Right cardiac atrium (tissue), 5 donors: ENCODE measurements around the gene METTL21C. TPM values are rescaled to one million over a fixed set of nuclear protein-coding genes. Genes with fewer than 3 reads are reported as not detected.

Experiments
- ATAC-seq, 2 donors: fragments of 200-7000 bp; cut with Tn5 transposase; one replicate each; pipeline versions ENCODE4 v1.8.0 to v1.9.1; 2020; ENCODE audit warnings: moderate library complexity in 2 of 2, mild to moderate bottlenecking in 1 of 2
- DNase-seq, 3 donors: peaks; one replicate each; pipeline ENCODE4 v3.0.0-alpha.2; 2020
- H3K27ac ChIP-seq: one replicate; pipeline ENCODE4 v1.5.1; 2013; ENCODE audit warnings: mild to moderate bottlenecking, low read length, control low read depth, moderate library complexity
- H3K27me3 ChIP-seq: one replicate; pipeline ENCODE4 v1.6.1; 2013; ENCODE audit not compliant: control insufficient read depth, insufficient read depth
- H3K4me1 ChIP-seq: one replicate; pipeline ENCODE4 v1.6.1; 2013; ENCODE audit warnings: low read length; ENCODE audit not compliant: control insufficient read depth, insufficient read depth
- H3K4me3 ChIP-seq: one replicate; pipeline ENCODE4 v1.5.1; 2013; ENCODE audit warnings: low read length, control low read depth
- H3K9me3 ChIP-seq: one replicate; pipeline ENCODE4 v1.6.1; 2013; ENCODE audit warnings: low read length; ENCODE audit not compliant: control insufficient read depth
- WGBS: extraction: QIAGEN DNeasy Blood & Tissue Kit; methylation state at CpG from one replicate; pipeline ENCODE4 v1.1.7; 2013; 5-methylcytosine and 5-hydroxymethylcytosine counted together
- intact Hi-C, 4 donors: fragments of 100-400 bp; cut with DNase I; formaldehyde crosslinking; loops; one replicate each; pipeline versions ENCODE4 v1.11.0 to v1.14.0; 2022 to 2023
- long read RNA-seq, 4 donors: library from polyadenylated mRNA; unstranded; transcript quantifications; one replicate each; pipeline ENCODE4 v2.0.0, GENCODE V29; 2020 to 2021
- polyA plus RNA-seq: library from polyadenylated mRNA; stranded (reverse); fragments of 200-250 nt; gene quantifications from one replicate; pipeline ENCODE4 v1.2.3, GENCODE V29; 2013
- total RNA-seq, 4 donors: library from RNA; stranded (reverse); fragmentation: NEBNext Ultra II Directional; extraction: Animal tissue kit (Norgen Biotek cat#: 25700); gene quantifications; one replicate each; pipeline ENCODE4 v1.2.1, GENCODE V29; 2021
- donor health status: healthy with polysubstance abuse.
- donor health status: DM: no; HTN: yes; CAD: no.
- donor health status: DM: no; HTN: no; CAD: no.
- donor health status: DM: no; HTN: yes; CAD: no; lungs with severe emphysema.
- donor health status: DM: yes; HTN: yes; CAD: no.

Gene METTL21C
- total RNA-seq: not detected
- polyA plus RNA-seq: not detected
- long read RNA-seq, donor 1: 0 reads
- long read RNA-seq, donor 2: 0 reads
- long read RNA-seq, donor 3: 0 reads
- long read RNA-seq, donor 4: 0 reads

GRCh38 chr13:102694937-102695336 lies at the start of gene METTL21C:
METTL21C (minus strand) TSS chr13:102695044; CDS start chr13:102694498, 546 bp downstream.
- 81% methylated on average over 6 of the region's 6 CpGs for WGBS
- H3K27me3 ChIP-seq: no peaks in the 10 kb centered on the region
- H3K4me1 ChIP-seq: no peaks in the 10 kb centered on the region
- H3K9me3 ChIP-seq: no peaks in the 10 kb centered on the region
- no peak within 1 kb of the TSS for H3K27ac ChIP-seq
- no peak for ATAC-seq
- no peak within 1 kb of the TSS for H3K4me3 ChIP-seq
- no peak for DNase-seq
- intact Hi-C loops: no loop called here

- Histone ChIP-seq H3K9me3 (no peaks in the 10 kb centered on the region), H3K4me1 (no peaks in the 10 kb centered on the region)
- no peak for DNase-seq
Measured at GRCh38 chr13:102742506-102742905, 47.7 kb upstream of the METTL21C start.

GRCh38 chr13:102742101-102742500 lies 47.3 kb upstream of the METTL21C start:
- no peak for DNase-seq
- WGBS: 57% methylated on average over 1 of the region's 1 CpG

More at GRCh38 chr13:102742506-102742905, 47.7 kb upstream of the METTL21C start:
- no peaks in the 10 kb centered on the region for H3K27me3 ChIP-seq
- no peak for ATAC-seq
- intact Hi-C loops: no loop called here
- H3K27ac ChIP-seq: no peak overlapping the region
- H3K4me3 ChIP-seq: no peak overlapping the region

GRCh38 chr13:102729560-102730270 lies 34.9 kb upstream of the METTL21C start:
- WGBS: 35% methylated on average over 8 of the region's 8 CpGs
- no peaks in the 10 kb centered on the region for H3K27me3 ChIP-seq
- ATAC-seq (peak; percentile 31 to 43), DNase-seq (no peak)
- H3K9me3 ChIP-seq: no peaks in the 10 kb centered on the region
- no peaks in the 10 kb centered on the region for H3K4me1 ChIP-seq
- H3K4me3 ChIP-seq: peak overlapping the region; percentile 3
- intact Hi-C loops: loop anchor here in 1 of 4 donors (10.0 kb wide), 1 partner anchor 145 kb away; no protein-coding TSS in a partner anchor
- no peak overlapping the region for H3K27ac ChIP-seq

More at GRCh38 chr13:102742101-102742500, 47.3 kb upstream of the METTL21C start:
- no peak for ATAC-seq
- H3K9me3 ChIP-seq: no peaks in the 10 kb centered on the region
- H3K4me1 ChIP-seq: no peaks in the 10 kb centered on the region
- no peak overlapping the region for H3K27ac ChIP-seq
- intact Hi-C loops: no loop called here
- H3K4me3 ChIP-seq: no peak overlapping the region
- no peaks in the 10 kb centered on the region for H3K27me3 ChIP-seq

GRCh38 chr13:102726430-102726829 lies 31.6 kb upstream of the METTL21C start:
- Histone ChIP-seq H3K4me1 (no peaks in the 10 kb centered on the region), H3K27me3 (no peaks in the 10 kb centered on the region), H3K9me3 (no peaks in the 10 kb centered on the region), H3K27ac (no peak overlapping the region), H3K4me3 (no peak overlapping the region)
- ATAC-seq (no peak), DNase-seq (no peak)
- intact Hi-C loops: loop anchor here in 1 of 4 donors (10.0 kb wide), 1 partner anchor 142 kb away; no protein-coding TSS in a partner anchor
- WGBS: 79% methylated on average over 2 of the region's 2 CpGs

- H3K27me3 ChIP-seq: no peaks in the 10 kb centered on the region
- intact Hi-C loops: loop anchor here in 1 of 4 donors (10.0 kb wide), 1 partner anchor 140 kb away; no protein-coding TSS in a partner anchor
Measured at GRCh38 chr13:102724923-102725322, 30.1 kb upstream of the METTL21C start.

GRCh38 chr13:102721800-102722231 lies 27.0 kb upstream of the METTL21C start:
- DNase-seq: no peak
- no peak overlapping the region for H3K4me3 ChIP-seq
- H3K9me3 ChIP-seq: no peaks in the 10 kb centered on the region
- no peaks in the 10 kb centered on the region for H3K4me1 ChIP-seq
- WGBS: 72% methylated on average over 1 of the region's 1 CpG
- no peaks in the 10 kb centered on the region for H3K27me3 ChIP-seq
- ATAC-seq: no peak
- H3K27ac ChIP-seq: no peak overlapping the region
- intact Hi-C loops: loop anchor here in 1 of 4 donors (10.0 kb wide), 1 partner anchor 137 kb away; no protein-coding TSS in a partner anchor

More at GRCh38 chr13:102724923-102725322, 30.1 kb upstream of the METTL21C start:
- H3K9me3 ChIP-seq: no peaks in the 10 kb centered on the region
- no peaks in the 10 kb centered on the region for H3K4me1 ChIP-seq
- WGBS: 65% methylated on average over 6 of the region's 6 CpGs
- H3K27ac ChIP-seq: no peak overlapping the region
- ATAC-seq: peak; percentile 53 to 74
- no peak for DNase-seq
- no peak overlapping the region for H3K4me3 ChIP-seq

- DNase-seq (no peak), ATAC-seq (no peak)
- intact Hi-C loops: no loop called here
- no peaks in the 10 kb centered on the region for H3K4me1 ChIP-seq
- no peak overlapping the region for H3K27ac ChIP-seq
- H3K9me3 ChIP-seq: no peaks in the 10 kb centered on the region
- WGBS: 84% methylated on average over 2 of the region's 2 CpGs
- no peak overlapping the region for H3K4me3 ChIP-seq
- H3K27me3 ChIP-seq: no peaks in the 10 kb centered on the region
Measured at GRCh38 chr13:102718746-102719145, 23.9 kb upstream of the METTL21C start.

- no peak overlapping the region for H3K4me3 ChIP-seq
- H3K4me1 ChIP-seq: no peaks in the 10 kb centered on the region
- intact Hi-C loops: no loop called here
- 50% methylated on average over 1 of the region's 1 CpG for WGBS
- DNase-seq (no peak), ATAC-seq (no peak)
- no peak overlapping the region for H3K27ac ChIP-seq
- H3K9me3 ChIP-seq: no peaks in the 10 kb centered on the region
- H3K27me3 ChIP-seq: no peaks in the 10 kb centered on the region
Measured at GRCh38 chr13:102715447-102715846, 20.6 kb upstream of the METTL21C start.

- DNase-seq (no peak), ATAC-seq (no peak)
- no peak overlapping the region for H3K4me3 ChIP-seq
- H3K9me3 ChIP-seq: peaks cover 2% of the 10 kb centered on the region
- no peaks in the 10 kb centered on the region for H3K4me1 ChIP-seq
- no peak overlapping the region for H3K27ac ChIP-seq
- intact Hi-C loops: no loop called here
- no peaks in the 10 kb centered on the region for H3K27me3 ChIP-seq
- 76% methylated on average over 9 of the region's 9 CpGs for WGBS
Measured at GRCh38 chr13:102710261-102710679, 15.4 kb upstream of the METTL21C start.

GRCh38 chr13:102709536-102709935 lies 14.7 kb upstream of the METTL21C start:
- no peaks in the 10 kb centered on the region for H3K4me1 ChIP-seq
- ATAC-seq: no peak
- intact Hi-C loops: no loop called here
- no peak overlapping the region for H3K4me3 ChIP-seq
- H3K27ac ChIP-seq: no peak overlapping the region
- H3K9me3 ChIP-seq: peaks cover 2% of the 10 kb centered on the region
- DNase-seq: no peak
- H3K27me3 ChIP-seq: no peaks in the 10 kb centered on the region
